ENCODE measurements around the gene ZDHHC22. TPM values are rescaled to one million over a fixed set of nuclear protein-coding genes. Genes with fewer than 3 reads are reported as not detected.

ZDHHC22 gene
- total and polyA plus RNA-seq, 2 donors from 2014 or later = not detected

GRCh38 chr14:77103475-77103874 is 38.1 kb downstream of the ZDHHC22 start:
- H3K27me3 ChIP-seq (ENCODE audit: control insufficient read depth, insufficient read depth, low read length) = no peaks in the 10 kb centered on the region
- H3K36me3 ChIP-seq (ENCODE audit: control insufficient read depth in 2 of 3, insufficient read depth in 3 of 3, low read length in 3 of 3) = peaks cover 0 to 22% (median 0%) of the 10 kb centered on the region in 3 donors
- no peak for DNase-seq
- no peak overlapping the region for H3K27ac ChIP-seq (ENCODE audit: low read depth in 2 of 2, low read length in 2 of 2)
- H3K9ac ChIP-seq (ENCODE audit: low read length in 3 of 3) = no peak overlapping the region
- H3K4me3 ChIP-seq (ENCODE audit: low read length in 3 of 3) = no peak overlapping the region
- peaks cover 3 to 22% (median 21%) of the 10 kb centered on the region in 3 donors for H3K4me1 ChIP-seq (ENCODE audit: control insufficient read depth in 2 of 3, insufficient read depth in 2 of 3, low read depth in 1 of 3, low read length in 3 of 3)
- no peak for FAIRE-seq
- TF ChIP-seq, protein P1, sequence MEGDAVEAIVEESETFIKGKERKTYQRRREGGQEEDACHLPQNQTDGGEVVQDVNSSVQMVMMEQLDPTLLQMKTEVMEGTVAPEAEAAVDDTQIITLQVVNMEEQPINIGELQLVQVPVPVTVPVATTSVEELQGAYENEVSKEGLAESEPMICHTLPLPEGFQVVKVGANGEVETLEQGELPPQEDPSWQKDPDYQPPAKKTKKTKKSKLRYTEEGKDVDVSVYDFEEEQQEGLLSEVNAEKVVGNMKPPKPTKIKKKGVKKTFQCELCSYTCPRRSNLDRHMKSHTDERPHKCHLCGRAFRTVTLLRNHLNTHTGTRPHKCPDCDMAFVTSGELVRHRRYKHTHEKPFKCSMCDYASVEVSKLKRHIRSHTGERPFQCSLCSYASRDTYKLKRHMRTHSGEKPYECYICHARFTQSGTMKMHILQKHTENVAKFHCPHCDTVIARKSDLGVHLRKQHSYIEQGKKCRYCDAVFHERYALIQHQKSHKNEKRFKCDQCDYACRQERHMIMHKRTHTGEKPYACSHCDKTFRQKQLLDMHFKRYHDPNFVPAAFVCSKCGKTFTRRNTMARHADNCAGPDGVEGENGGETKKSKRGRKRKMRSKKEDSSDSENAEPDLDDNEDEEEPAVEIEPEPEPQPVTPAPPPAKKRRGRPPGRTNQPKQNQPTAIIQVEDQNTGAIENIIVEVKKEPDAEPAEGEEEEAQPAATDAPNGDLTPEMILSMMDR (IDR thresholded peaks at IDR 0.05; ENCODE audit: borderline replicate concordance, extremely low read depth, insufficient read depth) = no peak
- intact Hi-C loops (cut with DNase I) = no loop called here
- no peaks in the 10 kb centered on the region for H3K9me3 ChIP-seq (ENCODE audit: control insufficient read depth in 2 of 3, insufficient read depth in 1 of 3, low read length in 3 of 3)

- Histone ChIP-seq H3K9me3 (ENCODE audit: control insufficient read depth in 2 of 3, insufficient read depth in 1 of 3, low read length in 3 of 3) (no peaks in the 10 kb centered on the region), H3K4me3 (ENCODE audit: low read length in 3 of 3) (no peak overlapping the region), H3K9ac (ENCODE audit: low read length in 3 of 3) (no peak overlapping the region), H3K27me3 (ENCODE audit: control insufficient read depth, insufficient read depth, low read length) (no peaks in the 10 kb centered on the region), H3K27ac (ENCODE audit: low read depth in 2 of 2, low read length in 2 of 2) (no peak overlapping the region), H3K4me1 (ENCODE audit: control insufficient read depth in 2 of 3, insufficient read depth in 2 of 3, low read depth in 1 of 3, low read length in 3 of 3) (peaks cover 3 to 23% (median 22%) of the 10 kb centered on the region in 3 donors), H3K36me3 (ENCODE audit: control insufficient read depth in 2 of 3, insufficient read depth in 3 of 3, low read length in 3 of 3) (peaks cover 0 to 13% (median 0%) of the 10 kb centered on the region in 3 donors)
- TF ChIP-seq, protein P1 (IDR thresholded peaks at IDR 0.05; ENCODE audit: borderline replicate concordance, extremely low read depth, insufficient read depth) = no peak
- no peak for FAIRE-seq
- no peak for DNase-seq
- intact Hi-C loops (cut with DNase I) = no loop called here
These were observed 39.4 kb downstream of the ZDHHC22 start for GRCh38 chr14:77102154-77102553.

DNA sequence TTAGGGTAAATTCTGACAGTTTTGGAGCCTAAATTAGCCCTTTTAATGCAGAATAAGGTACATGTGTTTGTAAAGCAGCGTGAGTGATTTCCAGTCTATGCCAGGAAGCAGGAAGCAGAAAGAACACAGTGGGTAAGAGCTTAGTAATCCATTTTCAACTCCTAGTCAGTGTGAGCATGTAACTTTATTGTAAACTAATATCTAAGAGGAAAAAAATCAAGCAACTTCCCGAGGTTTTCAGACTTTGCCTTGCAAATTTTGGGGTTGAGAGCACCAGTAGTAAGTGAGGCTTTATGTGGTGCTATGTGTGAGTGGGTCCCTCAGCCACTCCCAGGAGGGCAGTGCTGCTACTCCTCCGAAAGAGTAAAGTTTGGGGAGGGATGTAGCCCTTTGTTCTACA is 40.6 kb downstream of the ZDHHC22 start:
- FAIRE-seq (no peak), DNase-seq (peak in 1 of 5 donors; percentile 13)
- Histone ChIP-seq H3K4me1 (ENCODE audit: control insufficient read depth in 2 of 3, insufficient read depth in 2 of 3, low read depth in 1 of 3, low read length in 3 of 3) (peaks cover 3 to 26% (median 25%) of the 10 kb centered on the region in 3 donors), H3K27ac (ENCODE audit: low read depth in 2 of 2, low read length in 2 of 2) (peak overlapping the region in 1 of 2 donors; percentile 15), H3K4me3 (ENCODE audit: low read length in 3 of 3) (no peak overlapping the region), H3K9me3 (ENCODE audit: control insufficient read depth in 2 of 3, insufficient read depth in 1 of 3, low read length in 3 of 3) (no peaks in the 10 kb centered on the region), H3K9ac (ENCODE audit: low read length in 3 of 3) (no peak overlapping the region), H3K27me3 (ENCODE audit: control insufficient read depth, insufficient read depth, low read length) (no peaks in the 10 kb centered on the region), H3K36me3 (ENCODE audit: control insufficient read depth in 2 of 3, insufficient read depth in 3 of 3, low read length in 3 of 3) (peaks cover 0 to 5% (median 0%) of the 10 kb centered on the region in 3 donors)
- TF ChIP-seq, protein P1 (IDR thresholded peaks at IDR 0.05; ENCODE audit: borderline replicate concordance, extremely low read depth, insufficient read depth) = no peak
- intact Hi-C loops (cut with DNase I) = no loop called here

All from kidney (tissue), 14 donors.